ENCODE measurements around the gene FAM124B.

DNA sequence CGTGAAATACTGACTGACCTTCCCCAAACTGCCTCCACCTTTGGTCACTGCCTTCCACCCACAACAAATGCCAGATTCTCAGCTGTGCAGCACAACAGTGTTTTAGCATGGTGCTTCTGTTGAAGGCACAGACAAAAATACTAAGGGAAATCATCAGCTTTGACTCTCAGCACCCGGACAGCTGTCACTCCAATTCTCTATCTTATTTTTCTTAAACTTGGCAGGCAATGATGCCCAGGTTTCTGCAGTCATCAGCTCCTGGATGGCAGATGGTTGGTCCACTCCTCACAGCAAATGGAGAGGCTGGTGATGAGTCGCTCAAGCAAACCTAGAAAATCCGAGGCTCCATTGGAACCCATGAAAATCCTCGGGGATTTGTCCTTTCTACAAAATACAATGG is 2.9 kb upstream of the FAM124B start:
- TF ChIP-seq, protein P1, sequence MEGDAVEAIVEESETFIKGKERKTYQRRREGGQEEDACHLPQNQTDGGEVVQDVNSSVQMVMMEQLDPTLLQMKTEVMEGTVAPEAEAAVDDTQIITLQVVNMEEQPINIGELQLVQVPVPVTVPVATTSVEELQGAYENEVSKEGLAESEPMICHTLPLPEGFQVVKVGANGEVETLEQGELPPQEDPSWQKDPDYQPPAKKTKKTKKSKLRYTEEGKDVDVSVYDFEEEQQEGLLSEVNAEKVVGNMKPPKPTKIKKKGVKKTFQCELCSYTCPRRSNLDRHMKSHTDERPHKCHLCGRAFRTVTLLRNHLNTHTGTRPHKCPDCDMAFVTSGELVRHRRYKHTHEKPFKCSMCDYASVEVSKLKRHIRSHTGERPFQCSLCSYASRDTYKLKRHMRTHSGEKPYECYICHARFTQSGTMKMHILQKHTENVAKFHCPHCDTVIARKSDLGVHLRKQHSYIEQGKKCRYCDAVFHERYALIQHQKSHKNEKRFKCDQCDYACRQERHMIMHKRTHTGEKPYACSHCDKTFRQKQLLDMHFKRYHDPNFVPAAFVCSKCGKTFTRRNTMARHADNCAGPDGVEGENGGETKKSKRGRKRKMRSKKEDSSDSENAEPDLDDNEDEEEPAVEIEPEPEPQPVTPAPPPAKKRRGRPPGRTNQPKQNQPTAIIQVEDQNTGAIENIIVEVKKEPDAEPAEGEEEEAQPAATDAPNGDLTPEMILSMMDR (IDR thresholded peaks at IDR 0.05): no peak
- TF ChIP-seq ZFX (IDR thresholded peaks at IDR 0.05; ENCODE audit: borderline replicate concordance): no peak

All from 22Rv1 (cell line).